HEK293 (cell line): ENCODE results near the gene VAT1.
A peak's percentile ranks its signal among the peaks of the same experiment; 100 is the strongest.

Experiments
- BCL11A ChIP-seq: fragments of 450-650 bp; formaldehyde crosslinking; IDR thresholded peaks from 2 replicates; pipeline ENCODE4 v1.5.1; 2016; ENCODE audit warnings: low read depth, missing biosample characterization, missing genetic modification characterization
- MZF1 ChIP-seq: fragments of 450-650 bp; formaldehyde crosslinking; IDR thresholded peaks from 2 replicates; pipeline ENCODE4 v1.5.1; 2017; ENCODE audit warnings: missing biosample characterization, missing genetic modification characterization, borderline replicate concordance
- OSR2 ChIP-seq: fragments of 450-650 bp; formaldehyde crosslinking; IDR thresholded peaks from 2 replicates; pipeline ENCODE4 v1.5.1; 2016; ENCODE audit warnings: missing biosample characterization, missing genetic modification characterization
- PRDM2 ChIP-seq: fragments of 450-650 bp; formaldehyde crosslinking; IDR thresholded peaks from 2 replicates; pipeline ENCODE4 v1.5.1; 2016; ENCODE audit warnings: missing biosample characterization, missing genetic modification characterization, borderline replicate concordance
- PRDM4 ChIP-seq: fragments of 450-650 bp; formaldehyde crosslinking; IDR thresholded peaks from 2 replicates; pipeline ENCODE4 v1.5.1; 2017; ENCODE audit warnings: missing biosample characterization, missing genetic modification characterization
- SALL2 ChIP-seq: fragments of 450-650 bp; formaldehyde crosslinking; IDR thresholded peaks from 2 replicates; pipeline ENCODE4 v1.5.0; 2017; ENCODE audit warnings: missing biosample characterization, mild to moderate bottlenecking, missing genetic modification characterization, borderline replicate concordance
- SCRT2 ChIP-seq: fragments of 450-650 bp; formaldehyde crosslinking; IDR thresholded peaks from 2 replicates; pipeline ENCODE4 v1.5.1; 2016; ENCODE audit warnings: missing biosample characterization, missing genetic modification characterization
- SP2 ChIP-seq: fragments of 450-650 bp; formaldehyde crosslinking; IDR thresholded peaks from 2 replicates; pipeline ENCODE4 v1.5.1; 2016; ENCODE audit warnings: missing biosample characterization, missing genetic modification characterization
- TCF7L2 ChIP-seq: IDR thresholded peaks from 2 replicates; pipeline ENCODE4 v1.6.1; 2011; ENCODE audit warnings: low read depth, mild to moderate bottlenecking, inconsistent platforms, low read length, moderate library complexity, borderline replicate concordance
- TRIM28 ChIP-seq: IDR thresholded peaks from 2 replicates; pipeline ENCODE4 v1.6.1; 2011; ENCODE audit warnings: low read length, control low read depth, borderline replicate concordance
- ZIC2 ChIP-seq: fragments of 450-650 bp; formaldehyde crosslinking; IDR thresholded peaks from 2 replicates; pipeline ENCODE4 v1.5.1; 2016; ENCODE audit warnings: missing biosample characterization, missing genetic modification characterization
- ZNF133 ChIP-seq: fragments of 450-650 bp; formaldehyde crosslinking; IDR thresholded peaks from 2 replicates; pipeline ENCODE4 v1.5.1; 2016; ENCODE audit warnings: missing biosample characterization, missing genetic modification characterization
- ZNF16 ChIP-seq: fragments of 450-650 bp; formaldehyde crosslinking; IDR thresholded peaks from 2 replicates; pipeline ENCODE4 v1.5.1; 2016; ENCODE audit warnings: low read depth, missing biosample characterization, missing genetic modification characterization
- ZNF169 ChIP-seq: fragments of 450-650 bp; formaldehyde crosslinking; IDR thresholded peaks from 2 replicates; pipeline ENCODE4 v1.5.1; 2016; ENCODE audit warnings: missing biosample characterization, missing genetic modification characterization
- ZNF248 ChIP-seq: fragments of 450-650 bp; formaldehyde crosslinking; IDR thresholded peaks from 2 replicates; pipeline ENCODE4 v1.5.1; 2017; ENCODE audit warnings: missing biosample characterization, missing genetic modification characterization
- ZNF621 ChIP-seq: fragments of 450-650 bp; formaldehyde crosslinking; IDR thresholded peaks from 2 replicates; pipeline ENCODE4 v1.5.1; 2017; ENCODE audit warnings: missing biosample characterization, missing genetic modification characterization
- TF ChIP-seq, protein P1 (sequence below): fragments of 450-650 bp; formaldehyde crosslinking; IDR thresholded peaks from 2 replicates; pipeline ENCODE4 v1.5.1; 2016; ENCODE audit warnings: missing biosample characterization, missing genetic modification characterization

Gene VAT1

GRCh38 chr17:42969001-42969581 is 53.1 kb downstream of the VAT1 start (continued):
- no peak for TF ChIP-seq ZNF621 (tag by site-specific recombination)
- TF ChIP-seq ZNF169 (tag by site-specific recombination), result no peak
- TF ChIP-seq SALL2 (tag by site-specific recombination), result no peak
- no peak for TF ChIP-seq SP2 (tag by site-specific recombination)
- peak; percentile 96 for TF ChIP-seq SCRT2
- TF ChIP-seq TRIM28, result no peak
- TF ChIP-seq BCL11A (tag by site-specific recombination), result no peak
- TF ChIP-seq TCF7L2, result no peak
- TF ChIP-seq OSR2 (tag by site-specific recombination), result peak; percentile 92
- no peak for TF ChIP-seq ZNF248 (tag by site-specific recombination)
- no peak for TF ChIP-seq MZF1 (tag by site-specific recombination)
- peak; percentile 28 for TF ChIP-seq ZIC2 (tag by site-specific recombination)
- TF ChIP-seq, protein P1, sequence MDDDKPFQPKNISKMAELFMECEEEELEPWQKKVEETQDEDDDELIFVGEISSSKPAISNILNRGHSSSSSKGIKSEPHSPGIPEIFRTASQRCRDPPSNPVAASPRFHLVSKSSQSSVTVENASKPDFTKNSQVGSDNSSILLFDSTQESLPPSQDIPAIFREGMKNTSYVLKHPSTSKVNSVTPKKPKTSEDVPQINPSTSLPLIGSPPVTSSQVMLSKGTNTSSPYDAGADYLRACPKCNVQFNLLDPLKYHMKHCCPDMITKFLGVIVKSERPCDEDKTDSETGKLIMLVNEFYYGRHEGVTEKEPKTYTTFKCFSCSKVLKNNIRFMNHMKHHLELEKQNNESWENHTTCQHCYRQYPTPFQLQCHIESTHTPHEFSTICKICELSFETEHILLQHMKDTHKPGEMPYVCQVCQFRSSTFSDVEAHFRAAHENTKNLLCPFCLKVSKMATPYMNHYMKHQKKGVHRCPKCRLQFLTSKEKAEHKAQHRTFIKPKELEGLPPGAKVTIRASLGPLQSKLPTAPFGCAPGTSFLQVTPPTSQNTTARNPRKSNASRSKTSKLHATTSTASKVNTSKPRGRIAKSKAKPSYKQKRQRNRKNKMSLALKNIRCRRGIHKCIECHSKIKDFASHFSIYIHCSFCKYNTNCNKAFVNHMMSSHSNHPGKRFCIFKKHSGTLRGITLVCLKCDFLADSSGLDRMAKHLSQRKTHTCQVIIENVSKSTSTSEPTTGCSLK (tag by site-specific recombination), result no peak
- TF ChIP-seq ZNF133 (tag by site-specific recombination), result no peak
- no peak for TF ChIP-seq ZNF16 (tag by site-specific recombination)
- TF ChIP-seq PRDM2 (tag by site-specific recombination), result no peak
- no peak for TF ChIP-seq PRDM4 (tag by site-specific recombination)
